ENCODE measurements around the gene CPS1. TPM values are rescaled to one million over a fixed set of nuclear protein-coding genes. Genes with fewer than 3 reads are reported as not detected.

Gene CPS1
- total RNA-seq, 1 experiment from 2014 or later: 9.0 TPM

GRCh38 chr2:210599476-210599875, 43.1 kb downstream of the CPS1 start:
- no peaks in the 10 kb centered on the region for H3K27me3 Mint-ChIP-seq (ENCODE audit: low read depth)
- ChIA-PET POLR2A (no interaction called here), CTCF (interaction anchor here (0.6 kb wide), 1 partner anchor 882 kb away, joined by 3 read pairs; no protein-coding TSS in a partner anchor)
- H3K36me3 Mint-ChIP-seq: peaks cover 17% of the 10 kb centered on the region
- no peak overlapping the region for H3K4me3 Mint-ChIP-seq
- no peaks in the 10 kb centered on the region for H3K4me1 Mint-ChIP-seq
- no peak overlapping the region for H3K27ac Mint-ChIP-seq
- ATAC-seq (no peak), DNase-seq (ENCODE audit: low spot score) (no peak)
- H3K9me3 Mint-ChIP-seq: peaks cover 17% of the 10 kb centered on the region
- no peak for TF ChIP-seq SMAD4 (CRISPR knock-in tag; IDR thresholded peaks at IDR 0.05)
- TF ChIP-seq, protein P1, sequence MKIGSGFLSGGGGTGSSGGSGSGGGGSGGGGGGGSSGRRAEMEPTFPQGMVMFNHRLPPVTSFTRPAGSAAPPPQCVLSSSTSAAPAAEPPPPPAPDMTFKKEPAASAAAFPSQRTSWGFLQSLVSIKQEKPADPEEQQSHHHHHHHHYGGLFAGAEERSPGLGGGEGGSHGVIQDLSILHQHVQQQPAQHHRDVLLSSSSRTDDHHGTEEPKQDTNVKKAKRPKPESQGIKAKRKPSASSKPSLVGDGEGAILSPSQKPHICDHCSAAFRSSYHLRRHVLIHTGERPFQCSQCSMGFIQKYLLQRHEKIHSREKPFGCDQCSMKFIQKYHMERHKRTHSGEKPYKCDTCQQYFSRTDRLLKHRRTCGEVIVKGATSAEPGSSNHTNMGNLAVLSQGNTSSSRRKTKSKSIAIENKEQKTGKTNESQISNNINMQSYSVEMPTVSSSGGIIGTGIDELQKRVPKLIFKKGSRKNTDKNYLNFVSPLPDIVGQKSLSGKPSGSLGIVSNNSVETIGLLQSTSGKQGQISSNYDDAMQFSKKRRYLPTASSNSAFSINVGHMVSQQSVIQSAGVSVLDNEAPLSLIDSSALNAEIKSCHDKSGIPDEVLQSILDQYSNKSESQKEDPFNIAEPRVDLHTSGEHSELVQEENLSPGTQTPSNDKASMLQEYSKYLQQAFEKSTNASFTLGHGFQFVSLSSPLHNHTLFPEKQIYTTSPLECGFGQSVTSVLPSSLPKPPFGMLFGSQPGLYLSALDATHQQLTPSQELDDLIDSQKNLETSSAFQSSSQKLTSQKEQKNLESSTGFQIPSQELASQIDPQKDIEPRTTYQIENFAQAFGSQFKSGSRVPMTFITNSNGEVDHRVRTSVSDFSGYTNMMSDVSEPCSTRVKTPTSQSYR (CRISPR knock-in tag; IDR thresholded peaks at IDR 0.05): no peak
- TF ChIP-seq IRF2 (CRISPR knock-in tag; IDR thresholded peaks at IDR 0.05; ENCODE audit: borderline replicate concordance, low read depth): no peak

- Mint-ChIP-seq H3K36me3 (no peaks in the 10 kb centered on the region), H3K27me3 (ENCODE audit: low read depth) (no peaks in the 10 kb centered on the region), H3K27ac (no peak overlapping the region), H3K4me1 (no peaks in the 10 kb centered on the region), H3K9me3 (no peaks in the 10 kb centered on the region), H3K4me3 (no peak overlapping the region)
- TF ChIP-seq ZNF138 (CRISPR knock-in tag; conservative IDR thresholded peaks at IDR 0.05) (no peak), NFYB (CRISPR knock-in tag; conservative IDR thresholded peaks at IDR 0.05; ENCODE audit: low read depth) (no peak), ATF2 (CRISPR knock-in tag; IDR thresholded peaks at IDR 0.05; ENCODE audit: borderline replicate concordance, low read depth) (no peak)
- CTCF ChIA-PET: no interaction called here
- POLR2A ChIA-PET: no interaction called here
- ATAC-seq: no peak
- no peak for DNase-seq (ENCODE audit: low spot score)
These were observed 48.3 kb downstream of the CPS1 start for GRCh38 chr2:210604666-210605065.

DNA sequence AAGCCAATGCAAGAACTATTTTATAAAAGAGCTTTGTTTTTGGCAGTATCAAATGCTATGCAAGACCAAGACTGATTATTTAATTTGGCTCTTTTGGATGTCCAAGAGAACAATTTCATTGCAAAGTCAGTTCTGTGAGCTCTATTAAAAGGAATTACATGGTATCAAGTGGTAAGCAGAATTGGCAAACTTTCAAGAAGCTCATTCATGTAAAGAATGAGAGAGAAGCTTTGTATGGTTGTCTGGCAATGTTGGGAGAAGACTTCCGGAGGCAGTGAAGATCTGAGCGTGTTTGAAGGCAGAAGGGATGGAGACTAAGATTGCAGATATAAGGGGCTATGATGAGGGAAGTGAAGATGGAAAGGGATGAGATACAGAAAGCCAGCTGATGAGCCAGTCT, 49.6 kb downstream of the CPS1 start:
- ChIA-PET CTCF (interaction anchor here (1.1 kb wide), 1 partner anchor 103 kb away, joined by 3 read pairs; no protein-coding TSS in a partner anchor), POLR2A (no interaction called here)
- Mint-ChIP-seq H3K27ac (no peak overlapping the region), H3K4me1 (no peaks in the 10 kb centered on the region), H3K27me3 (ENCODE audit: low read depth) (no peaks in the 10 kb centered on the region), H3K9me3 (no peaks in the 10 kb centered on the region), H3K4me3 (no peak overlapping the region), H3K36me3 (no peaks in the 10 kb centered on the region)
- ATAC-seq (no peak), DNase-seq (ENCODE audit: low spot score) (no peak)
- no peak for TF ChIP-seq ATF2 (CRISPR knock-in tag; IDR thresholded peaks at IDR 0.05; ENCODE audit: borderline replicate concordance, low read depth)
- no peak for TF ChIP-seq HMGA2 (CRISPR knock-in tag; IDR thresholded peaks at IDR 0.05)
- TF ChIP-seq ZNF423 (CRISPR knock-in tag; IDR thresholded peaks at IDR 0.05): no peak
- TF ChIP-seq ATF6 (CRISPR knock-in tag; IDR thresholded peaks at IDR 0.05): no peak
- TF ChIP-seq JUN (CRISPR knock-in tag; IDR thresholded peaks at IDR 0.05): no peak
- no peak for TF ChIP-seq ZNF317 (CRISPR knock-in tag; IDR thresholded peaks at IDR 0.05; ENCODE audit: borderline replicate concordance, low read depth)
- TF ChIP-seq FOXP4 (CRISPR knock-in tag; IDR thresholded peaks at IDR 0.05): no peak
- TF ChIP-seq PRRX2 (CRISPR knock-in tag; IDR thresholded peaks at IDR 0.05): no peak
- no peak for TF ChIP-seq RELA (CRISPR knock-in tag; IDR thresholded peaks at IDR 0.05; ENCODE audit: borderline replicate concordance)
- no peak for TF ChIP-seq OVOL2 (CRISPR knock-in tag; IDR thresholded peaks at IDR 0.05; ENCODE audit: borderline replicate concordance)
- no peak for TF ChIP-seq ZNF425 (CRISPR knock-in tag; conservative IDR thresholded peaks at IDR 0.05)
- TF ChIP-seq, protein P2, sequence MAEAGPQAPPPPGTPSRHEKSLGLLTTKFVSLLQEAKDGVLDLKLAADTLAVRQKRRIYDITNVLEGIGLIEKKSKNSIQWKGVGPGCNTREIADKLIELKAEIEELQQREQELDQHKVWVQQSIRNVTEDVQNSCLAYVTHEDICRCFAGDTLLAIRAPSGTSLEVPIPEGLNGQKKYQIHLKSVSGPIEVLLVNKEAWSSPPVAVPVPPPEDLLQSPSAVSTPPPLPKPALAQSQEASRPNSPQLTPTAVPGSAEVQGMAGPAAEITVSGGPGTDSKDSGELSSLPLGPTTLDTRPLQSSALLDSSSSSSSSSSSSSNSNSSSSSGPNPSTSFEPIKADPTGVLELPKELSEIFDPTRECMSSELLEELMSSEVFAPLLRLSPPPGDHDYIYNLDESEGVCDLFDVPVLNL (CRISPR knock-in tag; IDR thresholded peaks at IDR 0.05; ENCODE audit: borderline replicate concordance, low read depth): no peak
- no peak for TF ChIP-seq SP1 (CRISPR knock-in tag; conservative IDR thresholded peaks at IDR 0.05)
